Measurements from ENCODE around the gene ACP7. TPM values are rescaled to one million over a fixed set of nuclear protein-coding genes. Genes with fewer than 3 reads are reported as not detected.

Gene ACP7
- total RNA-seq, 2 experiments from 2014 or later: not detected

GRCh38 chr19:39147480-39147879, 63.3 kb downstream of the ACP7 start:
- Histone ChIP-seq H3K9me3 (ENCODE audit: control insufficient read depth in 1 of 2, insufficient read depth in 1 of 2, low read length in 2 of 2) (no peaks in the 10 kb centered on the region), H3K36me3 (ENCODE audit: insufficient read depth, low read length) (no peaks in the 10 kb centered on the region), H3K27me3 (ENCODE audit: control insufficient read depth in 1 of 2, insufficient read depth in 2 of 2, low read length in 2 of 2) (no peaks in the 10 kb centered on the region), H3K4me3 (ENCODE audit: low read length) (no peak overlapping the region), H3K27ac (ENCODE audit: low read depth in 1 of 2, low read length in 2 of 2) (no peak overlapping the region), H3K4me1 (ENCODE audit: insufficient read depth, low read length) (no peaks in the 10 kb centered on the region)
- H3K9me3 Mint-ChIP-seq: no peaks in the 10 kb centered on the region
- DNase-seq (no peak), ATAC-seq (ENCODE audit: poor library complexity) (no peak)
- no peaks in the 10 kb centered on the region for H3K36me3 Mint-ChIP-seq (ENCODE audit: low read depth)
- POLR2A ChIA-PET: no interaction called here
- TF ChIP-seq CTCF (IDR thresholded peaks at IDR 0.05): no peak
- CTCF ChIA-PET: interaction anchor here (0.7 kb wide), 1 partner anchor 33 kb away, joined by 3 read pairs; no protein-coding TSS in a partner anchor
- H3K4me1 Mint-ChIP-seq (ENCODE audit: low read depth): peaks cover 12% of the 10 kb centered on the region
- H3K27ac Mint-ChIP-seq: no peak overlapping the region
- H3K4me3 Mint-ChIP-seq: no peak overlapping the region
- intact Hi-C loops (cut with DNase I, micrococcal nuclease): no loop called here
- no peaks in the 10 kb centered on the region for H3K27me3 Mint-ChIP-seq

GRCh38 chr19:39148939-39149529, 64.9 kb downstream of the ACP7 start:
- CTCF ChIA-PET: no interaction called here
- Histone ChIP-seq H3K27me3 (ENCODE audit: control insufficient read depth in 1 of 2, insufficient read depth in 2 of 2, low read length in 2 of 2) (no peaks in the 10 kb centered on the region), H3K27ac (ENCODE audit: low read depth in 1 of 2, low read length in 2 of 2) (no peak overlapping the region), H3K36me3 (ENCODE audit: insufficient read depth, low read length) (no peaks in the 10 kb centered on the region), H3K9me3 (ENCODE audit: control insufficient read depth in 1 of 2, insufficient read depth in 1 of 2, low read length in 2 of 2) (no peaks in the 10 kb centered on the region), H3K4me1 (ENCODE audit: insufficient read depth, low read length) (no peaks in the 10 kb centered on the region), H3K4me3 (ENCODE audit: low read length) (no peak overlapping the region)
- no peaks in the 10 kb centered on the region for H3K27me3 Mint-ChIP-seq
- DNase-seq: no peak
- intact Hi-C loops (cut with DNase I, micrococcal nuclease): no loop called here
- ATAC-seq (ENCODE audit: poor library complexity): no peak
- no peaks in the 10 kb centered on the region for H3K36me3 Mint-ChIP-seq (ENCODE audit: low read depth)
- no peak overlapping the region for H3K27ac Mint-ChIP-seq
- H3K9me3 Mint-ChIP-seq: no peaks in the 10 kb centered on the region
- no peak overlapping the region for H3K4me3 Mint-ChIP-seq
- POLR2A ChIA-PET: no interaction called here
- TF ChIP-seq CTCF (IDR thresholded peaks at IDR 0.05): no peak
- H3K4me1 Mint-ChIP-seq (ENCODE audit: low read depth): peaks cover 13% of the 10 kb centered on the region

- Mint-ChIP-seq H3K27ac (no peak overlapping the region), H3K4me1 (ENCODE audit: low read depth) (peaks cover 10% of the 10 kb centered on the region), H3K4me3 (no peak overlapping the region), H3K36me3 (ENCODE audit: low read depth) (no peaks in the 10 kb centered on the region), H3K9me3 (no peaks in the 10 kb centered on the region), H3K27me3 (no peaks in the 10 kb centered on the region)
- ChIA-PET CTCF (no interaction called here), POLR2A (no interaction called here)
- no peak overlapping the region for H3K4me3 ChIP-seq (ENCODE audit: low read length)
- TF ChIP-seq CTCF (IDR thresholded peaks at IDR 0.05): no peak
- no peaks in the 10 kb centered on the region for H3K27me3 ChIP-seq (ENCODE audit: control insufficient read depth in 1 of 2, insufficient read depth in 2 of 2, low read length in 2 of 2)
- H3K4me1 ChIP-seq (ENCODE audit: insufficient read depth, low read length): no peaks in the 10 kb centered on the region
- no peaks in the 10 kb centered on the region for H3K9me3 ChIP-seq (ENCODE audit: control insufficient read depth in 1 of 2, insufficient read depth in 1 of 2, low read length in 2 of 2)
- intact Hi-C loops (cut with DNase I, micrococcal nuclease): no loop called here
- H3K27ac ChIP-seq (ENCODE audit: low read depth in 1 of 2, low read length in 2 of 2): no peak overlapping the region
- DNase-seq: no peak
- ATAC-seq (ENCODE audit: poor library complexity): no peak
- no peaks in the 10 kb centered on the region for H3K36me3 ChIP-seq (ENCODE audit: insufficient read depth, low read length)
Observed at GRCh38 chr19:39150235-39150634, 66.1 kb downstream of the ACP7 start.
